Sigmoid colon (tissue), 4 donors: ENCODE results near the gene NRL.

Experiments
- EP300 ChIP-seq, 4 donors: sonication (generic); formaldehyde crosslinking; IDR thresholded peaks; one replicate each; pipeline ENCODE4 v1.6.1; 2017; ENCODE audit warnings: antibody characterized with exemption in 4 of 4
- POLR2A ChIP-seq, 2 donors: fragments of 450-650 bp; IDR thresholded peaks; one replicate each; pipeline ENCODE4 v1.6.1; 2016; ENCODE audit warnings: antibody characterized with exemption in 2 of 2, mild to moderate bottlenecking in 2 of 2, moderate library complexity in 2 of 2
- TF ChIP-seq, protein P1 (sequence below), 4 experiments: fragments of 450-650 bp in 3 of 4; fragments of 200-600 bp in 1 of 4; IDR thresholded peaks; one replicate each; pipeline ENCODE4 v1.5.1; 2016 to 2019; ENCODE audit warnings: antibody characterized with exemption in 4 of 4, mild to moderate bottlenecking in 3 of 4, moderate library complexity in 2 of 4

DNA sequence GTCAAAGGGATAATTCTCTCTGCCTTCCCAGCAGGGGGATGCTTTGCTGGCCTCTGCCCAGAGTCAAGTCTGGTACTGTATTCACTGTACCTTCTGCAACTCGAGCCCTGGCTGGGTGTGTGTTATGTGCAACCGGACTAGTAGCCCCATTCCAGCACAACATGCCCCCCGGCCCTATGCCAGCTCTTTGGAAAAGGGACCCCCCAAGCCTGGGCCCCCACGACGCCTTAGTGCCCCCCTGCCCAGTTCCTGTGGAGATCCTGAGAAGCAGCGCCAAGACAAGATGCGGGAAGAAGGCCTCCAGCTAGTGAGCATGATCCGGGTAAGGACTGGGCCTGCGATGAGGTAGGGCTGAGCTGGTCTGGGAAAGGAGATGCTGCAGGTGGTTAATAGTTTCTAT, 35.8 kb upstream of the NRL start:
- TF ChIP-seq, protein P1, sequence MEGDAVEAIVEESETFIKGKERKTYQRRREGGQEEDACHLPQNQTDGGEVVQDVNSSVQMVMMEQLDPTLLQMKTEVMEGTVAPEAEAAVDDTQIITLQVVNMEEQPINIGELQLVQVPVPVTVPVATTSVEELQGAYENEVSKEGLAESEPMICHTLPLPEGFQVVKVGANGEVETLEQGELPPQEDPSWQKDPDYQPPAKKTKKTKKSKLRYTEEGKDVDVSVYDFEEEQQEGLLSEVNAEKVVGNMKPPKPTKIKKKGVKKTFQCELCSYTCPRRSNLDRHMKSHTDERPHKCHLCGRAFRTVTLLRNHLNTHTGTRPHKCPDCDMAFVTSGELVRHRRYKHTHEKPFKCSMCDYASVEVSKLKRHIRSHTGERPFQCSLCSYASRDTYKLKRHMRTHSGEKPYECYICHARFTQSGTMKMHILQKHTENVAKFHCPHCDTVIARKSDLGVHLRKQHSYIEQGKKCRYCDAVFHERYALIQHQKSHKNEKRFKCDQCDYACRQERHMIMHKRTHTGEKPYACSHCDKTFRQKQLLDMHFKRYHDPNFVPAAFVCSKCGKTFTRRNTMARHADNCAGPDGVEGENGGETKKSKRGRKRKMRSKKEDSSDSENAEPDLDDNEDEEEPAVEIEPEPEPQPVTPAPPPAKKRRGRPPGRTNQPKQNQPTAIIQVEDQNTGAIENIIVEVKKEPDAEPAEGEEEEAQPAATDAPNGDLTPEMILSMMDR (IDR thresholded peaks at IDR 0.05) = no peak
- TF ChIP-seq EP300 (IDR thresholded peaks at IDR 0.05) (no peak), POLR2A (IDR thresholded peaks at IDR 0.05) (no peak)
